ENCODE results near the gene HDAC1. TPM values are rescaled to one million over a fixed set of nuclear protein-coding genes. Genes with fewer than 3 reads are reported as not detected.

HDAC1 gene
- total and polyA plus RNA-seq, 11 donors: 20.0 to 46.6 (median 29.3) TPM

GRCh38 chr1:32250893-32251716, 40.8 kb upstream of the HDAC1 start, which contains the start of gene LCK:
LCK (plus strand) TSS chr1:32251265; CDS start chr1:32274330, 23,065 bp downstream.
- no peak for TF ChIP-seq CTCF (IDR thresholded peaks at IDR 0.05)
- TF ChIP-seq POLR2A (IDR thresholded peaks at IDR 0.05): no peak
- peaks cover 0 to 69% (median 59%) of the 10 kb centered on the region in 12 donors for H3K4me1 ChIP-seq
- no peaks in the 10 kb centered on the region for H3K9me3 ChIP-seq
- 68 to 77% (median 72%) methylated on average over 24 to 25 of the region's 25 CpGs for WGBS, 4 donors
- DNase-seq (no peak), ATAC-seq (no peak)
- H3K4me3 ChIP-seq: peak within 1 kb of the TSS in 4 of 12 donors; percentile 9 to 58 (median 22)
- no peaks in the 10 kb centered on the region for H3K36me3 ChIP-seq
- peak within 1 kb of the TSS; percentile 49 to 93 (median 86) for H3K27ac ChIP-seq
- H3K27me3 ChIP-seq: no peaks in the 10 kb centered on the region
- intact Hi-C loops (cut with DNase I): no loop called here

DNA sequence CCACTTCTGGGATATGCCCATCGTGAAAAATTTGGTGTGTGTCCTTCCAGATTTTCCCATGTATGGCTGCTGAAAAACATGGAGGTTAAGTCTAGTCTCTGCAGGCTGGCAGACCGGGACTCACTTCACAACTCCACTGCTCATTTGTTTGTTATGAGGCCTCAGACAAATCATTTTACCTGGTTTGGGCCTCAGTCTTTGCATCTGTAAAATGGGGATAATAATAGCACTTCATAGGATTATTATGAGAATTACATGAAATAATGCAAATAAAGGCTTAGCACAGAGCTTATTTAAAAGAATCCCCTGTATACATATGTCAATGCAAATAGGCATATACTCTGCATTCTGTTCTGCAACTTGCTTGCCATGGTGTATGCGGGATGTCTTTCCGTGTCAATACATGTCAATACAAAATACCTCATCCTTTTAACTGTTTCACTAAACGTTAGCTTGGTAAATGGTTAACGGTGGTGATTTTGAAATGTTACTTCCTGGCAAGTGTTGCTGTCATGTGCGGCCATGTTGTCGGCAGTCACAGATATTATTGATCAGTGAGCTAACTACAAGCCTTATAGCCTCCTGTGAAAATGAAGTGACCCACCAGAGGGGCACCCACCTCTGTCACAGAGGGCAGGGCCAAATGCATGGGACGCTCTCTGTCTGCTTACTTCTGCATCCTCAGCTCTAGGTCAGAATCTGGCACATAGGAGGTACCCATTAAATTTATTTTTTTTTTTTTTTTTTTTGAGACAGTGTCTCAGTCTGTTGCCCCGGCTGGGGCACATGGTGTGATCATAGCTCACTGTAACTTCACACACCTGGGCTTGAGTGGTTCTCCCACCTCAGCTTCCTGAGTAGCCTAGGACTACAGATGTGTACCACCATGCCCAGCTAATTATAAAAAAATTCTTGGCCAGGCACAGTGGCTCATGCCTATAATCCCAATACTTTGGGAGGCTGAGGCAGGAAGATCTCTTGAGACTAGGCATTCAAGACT, 36.5 kb upstream of the HDAC1 start:
- TF ChIP-seq CTCF (IDR thresholded peaks at IDR 0.05) (no peak), POLR2A (IDR thresholded peaks at IDR 0.05) (no peak)
- ATAC-seq: no peak
- WGBS, 4 donors: 89 to 94% (median 93%) methylated on average over 10 of the region's 10 CpGs
- Histone ChIP-seq H3K9me3 (no peaks in the 10 kb centered on the region), H3K36me3 (no peaks in the 10 kb centered on the region), H3K4me3 (peak overlapping the region in 1 of 12 donors; percentile 58), H3K4me1 (peaks cover 0 to 29% (median 23%) of the 10 kb centered on the region in 12 donors), H3K27me3 (no peaks in the 10 kb centered on the region), H3K27ac (peak overlapping the region in 1 of 12 donors; percentile 93)
- no peak for DNase-seq
- intact Hi-C loops (cut with DNase I): no loop called here

GRCh38 chr1:32256473-32257226, 35.2 kb upstream of the HDAC1 start:
- H3K36me3 ChIP-seq: no peaks in the 10 kb centered on the region
- peak overlapping the region in 1 of 12 donors; percentile 93 for H3K27ac ChIP-seq
- intact Hi-C loops (cut with DNase I): no loop called here
- no peak for DNase-seq
- peaks cover 0 to 16% (median 11%) of the 10 kb centered on the region in 12 donors for H3K4me1 ChIP-seq
- TF ChIP-seq CTCF (IDR thresholded peaks at IDR 0.05): no peak
- no peak for TF ChIP-seq POLR2A (IDR thresholded peaks at IDR 0.05)
- H3K9me3 ChIP-seq: no peaks in the 10 kb centered on the region
- WGBS, 4 donors: 86 to 88% (median 87%) methylated on average over 9 of the region's 9 CpGs
- ATAC-seq: no peak
- H3K27me3 ChIP-seq: no peaks in the 10 kb centered on the region
- peak overlapping the region in 1 of 12 donors; percentile 58 for H3K4me3 ChIP-seq

All from heart left ventricle (tissue), 16 donors.